Germinal center (tissue), 1 donor: ENCODE data around the gene SLC7A4.
"Not testable (repeated sequence)": the region's sequence is repeated elsewhere in the genome, so short reads cannot be mapped to it uniquely, and the experiment has no call there.

ENCODE experiments used
- DNase-seq: peaks from one replicate; pipeline ENCODE4 v3.0.0; 2012; ENCODE audit warnings: mixed read lengths, low spot score

The SLC7A4 gene, protein sequence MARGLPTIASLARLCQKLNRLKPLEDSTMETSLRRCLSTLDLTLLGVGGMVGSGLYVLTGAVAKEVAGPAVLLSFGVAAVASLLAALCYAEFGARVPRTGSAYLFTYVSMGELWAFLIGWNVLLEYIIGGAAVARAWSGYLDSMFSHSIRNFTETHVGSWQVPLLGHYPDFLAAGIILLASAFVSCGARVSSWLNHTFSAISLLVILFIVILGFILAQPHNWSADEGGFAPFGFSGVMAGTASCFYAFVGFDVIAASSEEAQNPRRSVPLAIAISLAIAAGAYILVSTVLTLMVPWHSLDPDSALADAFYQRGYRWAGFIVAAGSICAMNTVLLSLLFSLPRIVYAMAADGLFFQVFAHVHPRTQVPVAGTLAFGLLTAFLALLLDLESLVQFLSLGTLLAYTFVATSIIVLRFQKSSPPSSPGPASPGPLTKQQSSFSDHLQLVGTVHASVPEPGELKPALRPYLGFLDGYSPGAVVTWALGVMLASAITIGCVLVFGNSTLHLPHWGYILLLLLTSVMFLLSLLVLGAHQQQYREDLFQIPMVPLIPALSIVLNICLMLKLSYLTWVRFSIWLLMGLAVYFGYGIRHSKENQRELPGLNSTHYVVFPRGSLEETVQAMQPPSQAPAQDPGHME

DNA sequence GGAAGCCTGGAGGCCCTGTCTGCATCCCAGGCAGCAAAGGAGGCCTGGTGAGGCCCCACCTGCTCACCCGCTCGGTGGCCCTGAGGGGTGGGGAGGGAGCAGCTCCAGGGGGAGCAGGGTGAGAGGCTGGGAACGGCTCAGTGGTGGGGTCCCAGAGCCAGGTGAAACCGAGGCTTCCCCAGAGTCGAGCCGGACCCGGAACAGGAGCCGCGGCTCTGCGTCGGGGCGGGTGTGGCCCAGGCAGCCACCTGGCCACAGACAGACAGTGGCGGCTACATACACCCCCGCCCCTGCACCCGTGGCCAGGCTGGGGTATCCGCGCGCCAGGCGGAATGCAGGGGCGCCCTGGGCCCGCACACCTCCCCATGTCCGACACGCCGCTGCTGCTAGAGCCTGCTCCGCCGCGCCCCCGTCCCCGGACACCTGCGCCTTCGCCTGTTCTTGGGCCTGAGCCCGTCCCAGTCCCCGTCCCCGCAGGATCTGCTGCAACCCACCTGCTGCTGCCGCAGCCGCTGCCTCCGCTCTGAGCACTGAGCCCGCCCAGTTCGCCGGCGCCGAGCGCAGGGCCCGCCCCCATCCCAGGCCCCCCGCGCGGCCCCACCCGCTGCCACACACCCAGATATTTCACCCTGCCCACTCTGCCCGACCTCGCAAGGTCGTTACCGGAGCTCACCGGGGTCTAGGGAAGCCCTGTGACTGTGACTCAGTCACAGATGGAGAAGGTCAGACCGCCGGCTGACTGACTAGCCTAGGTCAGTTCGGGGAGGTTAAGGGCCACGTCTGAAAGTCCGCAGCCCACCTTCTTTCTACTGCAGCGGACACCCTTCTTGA lies at the start of gene SLC7A4:
SLC7A4 (minus strand) TSS at position 525 of the 831 bp plus-strand sequence. CDS start 749 bp downstream, outside the sequence.
- no peak for DNase-seq

DNA sequence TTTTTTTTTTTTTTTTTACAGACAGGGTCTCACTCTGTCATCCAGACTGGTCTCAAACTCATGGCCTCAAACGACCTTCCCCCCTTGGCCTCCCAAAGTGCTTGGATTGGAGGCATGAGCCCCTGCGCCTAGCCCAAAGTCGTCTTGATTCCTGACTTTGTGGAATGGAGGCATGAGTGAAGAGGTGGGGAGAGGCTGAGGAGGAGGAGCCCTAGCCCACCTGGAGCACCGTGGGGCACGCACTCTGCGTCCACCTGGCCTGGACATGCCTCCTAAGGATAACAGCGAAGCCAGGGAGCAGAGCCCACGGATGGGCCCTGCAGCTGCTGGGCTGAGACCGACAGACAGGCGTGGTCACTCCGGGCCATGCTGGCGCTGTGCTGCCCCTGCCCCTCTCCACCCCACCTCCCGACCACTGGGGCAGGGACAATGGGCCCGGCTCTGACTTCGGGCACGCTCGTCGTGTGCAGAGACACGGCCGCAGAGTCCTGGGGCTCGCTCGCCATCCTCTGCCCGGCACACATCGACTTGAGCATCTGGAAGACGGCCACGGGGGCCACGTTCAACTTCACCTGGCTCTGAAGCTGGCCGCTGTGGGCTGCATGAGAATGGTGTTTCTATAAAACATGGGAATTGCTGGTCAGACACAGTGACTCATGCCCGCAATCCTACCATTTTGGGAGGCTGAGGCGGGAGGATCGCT lies 48.2 kb upstream of the SLC7A4 start:
- DNase-seq: no peak

DNA sequence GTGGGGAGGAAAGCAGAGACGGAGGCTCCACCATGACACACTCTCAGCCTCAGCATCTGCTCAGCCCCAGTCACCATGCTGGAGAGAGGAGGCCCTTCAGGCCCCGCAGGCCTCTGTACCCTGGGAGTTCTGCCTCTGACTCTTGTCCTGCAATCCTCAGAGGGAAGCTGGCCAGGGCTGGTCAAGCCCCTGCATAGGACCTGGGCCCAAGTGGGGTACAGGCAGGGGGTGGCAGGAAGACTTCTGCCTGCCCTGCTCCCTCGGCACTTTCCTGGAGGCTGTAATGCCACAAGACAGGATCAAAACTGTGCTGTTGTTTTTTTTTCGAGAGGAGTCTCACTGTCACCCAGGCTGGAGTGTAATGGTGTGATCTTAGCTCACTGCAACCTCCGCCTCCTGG lies 47.1 kb upstream of the SLC7A4 start:
- no peak for DNase-seq

DNA sequence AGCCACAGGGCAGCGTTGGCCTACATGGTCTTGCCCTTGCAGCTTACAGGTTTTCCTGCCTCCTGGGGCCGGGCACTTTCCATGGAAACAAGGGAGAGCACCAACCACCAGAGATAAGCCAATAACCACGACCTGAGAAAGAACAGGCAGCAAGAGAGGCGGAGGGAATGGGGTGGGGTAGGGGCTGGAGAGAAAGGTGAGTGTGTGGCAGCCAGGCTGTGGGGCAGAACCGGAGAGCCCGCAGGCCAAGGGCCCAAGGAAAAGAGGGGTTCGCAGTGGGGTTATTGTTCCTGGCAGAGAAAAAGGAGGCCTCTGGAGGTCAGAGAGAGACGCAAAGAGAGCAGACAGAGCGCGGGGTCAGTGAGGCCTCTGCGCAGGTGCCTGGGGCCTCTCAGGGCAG lies 46.6 kb upstream of the SLC7A4 start:
- DNase-seq: no peak

DNA sequence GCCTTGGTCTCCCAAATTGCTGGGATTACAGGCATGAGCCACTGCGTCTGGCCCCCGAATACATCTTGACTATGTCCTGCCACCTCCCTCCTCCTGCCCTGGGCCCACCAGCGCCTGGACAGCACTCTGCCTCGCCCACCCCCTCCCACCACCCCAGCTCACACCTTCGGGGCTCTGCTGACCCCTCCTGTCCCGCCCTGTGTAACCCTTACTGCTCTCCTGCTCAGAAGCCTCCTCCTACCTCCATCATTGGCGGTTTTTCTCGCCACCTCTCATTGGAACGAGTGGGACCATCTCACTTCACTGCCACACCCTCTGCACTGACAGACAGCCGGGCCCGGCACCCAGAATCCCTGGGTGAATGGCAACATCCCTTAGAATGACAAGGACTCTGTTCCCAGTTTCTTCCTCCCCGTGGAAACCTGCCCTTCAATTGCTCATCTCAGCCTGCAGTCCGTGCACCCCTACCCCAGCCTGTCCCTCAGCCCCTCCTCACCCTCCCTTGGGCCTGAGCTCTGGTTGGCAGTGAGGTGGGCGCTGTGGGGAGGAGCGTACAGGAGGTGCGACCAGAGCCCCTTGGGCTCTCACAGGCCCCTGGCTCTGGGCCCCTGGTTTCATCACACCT lies 45.6 kb upstream of the SLC7A4 start:
- no peak for DNase-seq

DNA sequence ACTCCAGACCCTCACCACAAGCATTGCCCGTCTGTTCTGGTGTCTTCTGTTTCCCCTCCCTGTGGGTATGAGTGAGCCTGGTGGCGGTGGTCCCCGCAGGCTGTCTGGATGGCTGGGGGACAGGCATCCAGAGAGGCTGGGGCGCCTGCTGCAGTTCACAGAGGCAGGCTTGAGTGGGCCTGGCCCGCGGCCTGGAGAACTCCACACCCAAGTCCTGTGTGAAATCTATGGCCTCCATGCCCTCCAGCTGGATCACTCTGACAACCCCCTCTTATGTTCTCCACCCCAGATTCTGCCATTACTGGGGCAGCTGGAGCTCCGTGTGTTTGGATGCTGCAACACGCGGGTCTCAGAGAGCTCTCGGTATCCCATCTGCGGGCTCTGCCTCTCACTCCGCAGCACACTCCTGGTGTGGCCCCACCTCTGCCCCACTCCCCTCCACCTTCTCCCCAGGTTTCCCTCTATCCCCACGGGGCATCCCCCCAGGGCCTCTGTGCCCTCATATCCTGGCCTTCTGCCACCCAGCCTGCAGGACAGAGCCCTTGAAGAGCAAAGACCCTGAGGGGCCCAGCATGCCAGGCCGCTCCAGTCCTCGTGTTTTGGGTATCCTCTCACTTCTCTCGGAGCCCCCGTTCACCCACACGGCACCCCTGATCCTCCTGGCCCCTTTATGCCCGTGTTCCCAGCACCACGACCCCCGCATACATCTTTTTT lies 44.7 kb upstream of the SLC7A4 start:
- DNase-seq: no peak

DNA sequence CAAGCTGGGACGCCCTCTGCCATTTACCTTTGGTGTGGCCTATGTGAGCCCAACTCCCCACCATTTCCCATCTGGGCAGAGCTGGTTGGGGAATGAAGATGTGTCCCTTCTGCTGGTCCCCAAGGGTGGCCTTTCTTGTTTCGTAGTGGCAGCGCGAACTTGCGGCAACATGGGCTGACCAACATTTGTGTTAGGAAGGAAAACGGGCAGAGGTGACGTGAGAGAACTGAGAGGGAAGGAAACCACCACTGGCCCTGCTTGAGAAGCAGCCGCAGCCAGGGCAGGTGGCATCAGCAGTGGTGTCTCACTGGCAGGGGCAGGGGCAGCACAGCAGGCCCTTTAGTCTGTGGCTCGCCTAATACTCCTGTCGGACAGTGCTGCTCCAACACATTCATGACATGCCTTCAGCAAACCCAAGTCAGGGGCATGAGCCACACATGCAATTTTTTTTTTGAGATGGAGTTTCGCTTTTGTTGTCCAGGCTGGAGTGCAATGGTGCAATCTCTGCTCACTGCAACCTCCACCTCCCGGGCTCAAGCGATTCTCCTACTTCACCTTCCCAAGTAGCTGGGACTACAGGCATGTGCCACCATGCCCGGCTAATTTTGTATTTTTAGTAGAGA lies 43.3 kb upstream of the SLC7A4 start:
- no peak for DNase-seq

DNA sequence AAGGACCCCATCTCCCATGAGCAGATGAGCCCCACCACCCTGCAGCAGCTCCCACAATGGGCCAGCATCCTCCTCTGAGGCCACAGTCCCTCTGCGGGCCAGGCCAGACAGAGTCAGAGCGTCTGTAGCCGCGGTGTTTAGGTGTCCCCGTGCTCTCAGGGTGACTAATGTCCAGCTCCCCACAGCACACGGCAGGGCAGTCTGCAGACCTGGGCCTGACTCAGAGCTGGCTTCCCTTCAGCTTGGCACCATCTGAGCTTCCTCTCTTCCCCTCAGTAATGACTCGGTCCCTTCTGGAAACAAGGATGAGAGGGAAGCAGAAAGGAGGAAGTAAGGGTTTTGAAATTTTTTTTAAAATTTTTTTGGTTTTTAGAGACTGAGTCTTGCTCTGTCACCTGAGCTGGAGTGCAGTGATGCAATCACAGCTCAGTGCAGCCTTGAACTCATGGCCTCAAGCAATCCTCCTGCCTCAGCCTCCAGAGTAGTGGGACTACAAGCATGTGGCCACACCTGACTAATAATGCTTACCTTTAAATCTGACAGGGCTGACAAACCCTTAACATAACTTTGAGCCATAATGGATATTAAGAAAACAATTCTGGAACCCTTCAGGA lies 41.8 kb upstream of the SLC7A4 start:
- DNase-seq: no peak

DNA sequence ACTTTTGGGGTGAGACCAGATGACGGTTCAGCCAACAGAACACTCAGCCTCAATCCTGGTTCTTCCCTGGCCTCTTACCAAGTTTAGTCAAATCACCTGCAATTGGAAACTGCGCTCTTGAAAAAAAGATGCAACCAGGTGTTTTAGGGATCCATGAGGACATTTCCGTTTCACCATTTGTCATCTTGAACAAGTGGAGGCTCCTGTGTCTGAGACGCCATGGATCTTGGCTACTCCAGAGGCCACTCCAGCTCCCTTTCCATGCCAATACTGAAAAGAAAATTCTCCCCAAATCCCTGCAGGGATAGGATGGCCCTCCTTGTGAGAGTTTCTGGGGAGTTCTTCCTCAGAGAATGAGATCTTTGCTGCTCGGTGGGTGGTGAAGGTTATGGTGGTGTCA lies 41.1 kb upstream of the SLC7A4 start:
- DNase-seq: no peak

DNA sequence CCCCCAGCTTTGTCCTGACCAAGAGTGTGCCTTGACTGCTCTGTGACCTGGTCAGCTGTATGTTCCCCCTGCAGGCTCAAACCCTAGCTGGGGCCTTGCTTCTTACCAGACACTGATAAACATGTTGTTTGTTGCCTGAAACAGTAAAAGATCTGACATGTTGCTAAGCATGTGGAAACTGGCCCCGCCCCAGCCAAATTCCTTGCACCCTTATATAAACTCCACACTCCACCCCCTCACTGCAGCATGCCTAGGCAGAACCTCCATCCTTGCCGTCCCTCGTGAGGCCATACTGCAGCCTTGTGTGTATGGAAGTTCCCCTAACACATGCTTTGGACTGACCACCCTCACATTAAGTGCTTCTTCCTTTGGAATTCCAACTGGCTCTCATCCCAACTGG lies 40.7 kb upstream of the SLC7A4 start:
- no peak for DNase-seq

DNA sequence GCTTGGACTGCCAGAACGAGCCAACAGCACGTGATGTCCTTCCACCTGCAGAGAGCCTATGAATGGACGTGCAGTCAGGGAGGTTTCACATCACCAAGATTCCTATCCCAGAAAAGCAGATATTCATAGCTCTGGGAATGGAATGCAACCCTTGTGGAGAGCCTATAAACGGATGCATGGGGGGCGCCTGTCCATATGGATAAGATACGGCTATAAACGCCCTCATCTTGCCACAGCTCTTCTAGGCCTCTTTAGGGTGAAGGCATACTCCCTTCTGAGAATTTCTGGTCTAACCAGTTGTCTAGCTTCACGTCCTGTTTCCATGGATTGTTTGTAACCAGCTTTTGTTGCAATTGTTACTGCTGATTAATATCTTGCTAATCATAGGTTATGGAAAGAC lies 39.4 kb upstream of the SLC7A4 start:
- DNase-seq: not testable (repeated sequence)

DNA sequence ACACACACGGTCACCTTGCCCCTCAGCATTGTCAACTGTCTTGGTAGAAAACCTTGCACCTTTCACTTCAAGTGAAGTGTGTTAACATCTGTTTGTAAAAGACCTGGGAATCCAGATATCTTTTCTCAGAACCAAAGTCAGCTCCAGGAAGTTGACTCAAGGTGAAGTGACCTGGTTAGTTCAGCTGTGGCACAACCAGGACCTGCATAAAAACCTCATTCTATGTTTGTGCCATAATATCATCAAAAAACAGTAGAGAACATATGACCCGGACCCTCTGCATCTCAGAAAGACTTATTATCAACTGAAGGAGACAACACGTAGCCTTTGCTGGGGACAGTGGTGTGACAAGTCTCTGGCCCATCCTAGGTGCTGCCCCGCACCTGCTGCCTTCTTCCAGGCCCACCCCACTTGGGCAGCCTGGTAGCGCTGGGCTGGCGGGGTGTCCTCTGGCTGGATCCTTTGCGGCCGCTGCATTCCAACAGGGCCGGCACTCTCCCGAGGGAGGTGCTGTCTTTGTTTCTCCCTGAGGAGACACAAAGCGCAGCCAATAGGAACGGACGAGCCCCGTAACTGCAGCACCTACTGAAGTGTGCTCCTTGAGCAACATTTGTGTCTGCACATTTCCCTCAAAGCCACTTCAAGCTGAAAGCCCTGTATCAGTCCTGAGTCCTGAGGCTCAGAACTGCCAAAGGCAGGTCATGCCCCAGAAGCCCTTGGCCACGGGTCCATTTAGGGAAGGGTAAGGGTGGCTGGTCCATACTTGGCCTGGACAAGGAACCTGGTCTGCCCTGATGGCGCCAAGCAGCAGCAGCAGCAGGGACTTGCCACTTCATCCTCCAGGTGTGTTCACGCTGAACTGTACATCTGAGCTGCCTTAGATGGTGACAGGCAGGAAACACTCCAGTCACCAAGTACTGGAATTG lies 38.6 kb upstream of the SLC7A4 start:
- no peak for DNase-seq

DNA sequence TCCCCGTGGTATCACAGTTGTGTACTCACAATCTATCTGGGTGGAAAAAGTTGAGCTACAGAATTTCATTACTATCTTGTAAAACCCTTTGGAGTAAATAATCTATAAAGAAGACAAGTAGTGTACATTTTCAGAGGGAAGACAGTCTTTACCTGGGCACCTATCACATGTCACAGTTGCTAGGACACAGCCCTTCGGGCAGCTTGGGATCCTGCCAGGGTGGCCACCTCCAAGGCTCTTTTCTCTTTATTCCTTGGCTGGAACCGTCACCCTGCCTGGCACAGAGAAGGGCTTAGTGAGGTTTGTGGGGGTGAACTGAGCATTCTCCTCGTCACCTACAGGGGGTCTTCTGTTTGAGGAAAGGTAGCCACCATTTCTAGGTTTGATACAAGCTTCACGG lies 37.0 kb upstream of the SLC7A4 start:
- DNase-seq: no peak

DNA sequence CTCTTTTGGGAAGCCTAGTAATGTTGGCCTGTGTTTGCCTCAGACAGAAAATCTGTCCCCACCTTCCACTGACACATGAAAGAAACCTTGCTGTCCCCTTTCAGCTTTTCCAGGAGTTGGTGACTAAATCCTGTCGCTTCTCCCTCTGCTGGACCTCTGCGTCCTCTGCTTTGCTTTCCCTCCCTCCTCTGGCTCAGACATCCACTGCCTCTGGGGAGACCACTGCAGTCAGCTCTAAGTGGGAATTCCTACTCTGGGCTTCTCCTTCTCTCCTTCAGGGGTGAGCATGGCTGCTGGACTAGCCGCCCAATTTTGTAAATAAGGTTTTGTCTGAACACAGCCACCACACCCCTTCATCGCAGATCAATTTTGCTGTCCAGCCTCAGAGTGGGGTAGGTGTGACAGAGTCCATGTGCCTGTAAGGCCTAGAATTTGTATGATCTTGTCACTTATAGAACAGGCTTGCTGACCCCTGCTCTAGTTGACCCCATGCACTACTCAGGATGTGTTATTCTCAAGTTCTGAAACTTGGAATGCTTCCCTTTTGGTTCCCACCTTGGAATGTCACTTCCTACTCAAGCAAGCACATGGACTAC lies 36.4 kb upstream of the SLC7A4 start:
- DNase-seq: no peak

DNA sequence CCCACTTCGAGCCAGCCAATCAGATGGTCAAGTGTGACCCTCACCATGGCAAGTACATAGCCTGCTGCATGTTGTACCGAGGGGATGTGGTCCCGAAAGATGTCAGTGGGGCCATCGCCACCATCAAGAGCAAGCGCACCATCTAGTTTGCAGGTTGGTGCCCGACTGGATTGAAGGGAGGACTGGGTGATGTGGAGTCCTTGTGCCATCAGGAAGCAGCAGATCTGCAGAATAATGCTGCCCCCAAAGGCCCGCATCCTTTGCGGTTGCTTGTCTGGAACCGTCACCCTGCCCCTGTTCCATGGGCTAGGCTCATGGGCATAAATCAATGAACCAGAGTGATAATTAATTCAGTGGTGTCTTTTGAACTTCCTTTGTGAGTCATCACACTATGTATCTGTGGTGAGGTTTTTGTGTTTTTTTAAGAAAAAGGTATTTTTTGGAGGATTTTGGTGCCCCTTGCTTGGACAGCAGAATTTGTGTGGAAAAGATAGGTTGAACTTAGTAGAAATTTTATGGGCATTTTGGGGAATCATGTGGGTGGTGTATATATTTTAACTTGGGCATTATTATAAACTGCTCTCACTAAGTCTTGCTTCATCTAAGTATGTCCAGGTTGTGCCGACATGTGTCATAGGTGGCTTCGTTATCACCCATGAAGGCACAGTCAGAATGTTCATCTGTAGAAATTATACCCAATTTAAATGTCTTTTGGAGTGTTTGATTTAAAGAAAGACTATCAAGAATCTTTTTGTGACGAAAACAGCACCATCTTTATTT lies 35.7 kb upstream of the SLC7A4 start:
- DNase-seq: no peak

DNA sequence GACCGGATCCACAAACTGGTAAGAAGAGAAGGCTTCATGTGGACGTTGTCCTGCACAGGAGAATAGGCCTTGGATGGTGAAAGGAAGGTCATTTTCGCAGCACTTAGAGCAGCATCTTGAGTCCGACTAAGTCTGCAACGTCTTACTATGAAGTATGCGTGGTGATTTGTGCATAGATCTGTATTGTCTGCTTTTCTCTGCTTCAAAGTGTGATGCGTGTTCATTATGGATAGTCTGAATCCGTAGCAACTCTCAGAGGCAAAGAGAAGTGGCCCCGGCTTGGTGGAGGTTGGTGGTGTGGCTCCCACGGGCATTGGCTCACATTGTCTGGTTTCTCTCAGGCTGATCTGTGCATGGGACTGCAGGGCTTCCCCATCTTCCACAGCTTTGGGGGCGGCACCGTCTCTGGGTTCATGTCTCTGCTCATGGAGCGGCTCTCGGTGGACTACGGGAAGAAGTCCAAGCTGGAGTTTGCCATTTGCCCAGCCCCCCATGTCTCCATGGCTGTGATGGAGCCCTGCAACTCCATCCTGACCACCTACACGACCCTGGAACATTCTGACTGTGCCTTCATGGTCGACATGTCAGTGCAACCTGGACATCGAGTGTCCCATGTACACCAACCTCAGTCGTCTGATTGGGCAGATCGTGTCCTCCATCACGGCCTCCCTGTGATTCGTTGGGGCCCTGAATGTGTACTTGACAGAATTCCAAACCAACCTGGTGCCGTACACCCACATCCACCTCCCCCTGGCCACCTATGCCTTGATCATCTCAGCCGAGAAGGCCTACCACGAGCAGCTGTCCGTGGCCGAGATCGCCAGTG lies 34.9 kb upstream of the SLC7A4 start:
- no peak for DNase-seq
